WTC11 (cell line): ENCODE measurements around the gene XAB2. TPM values are rescaled to one million over a fixed set of nuclear protein-coding genes. Genes with fewer than 3 reads are reported as not detected.

Experiments used
- ATAC-seq: fragments of 200-7000 bp; cut with Tn5 transposase; 2 replicates; pipeline ENCODE4 v1.10.0; 2021; ENCODE audit warnings: mild to moderate bottlenecking, moderate library complexity
- CTCF ChIA-PET: fragments of 300-600 bp; sonication (Branson Sonifier 250); formaldehyde crosslinking; loops from one replicate; lab custom pipeline; 2021; ENCODE audit warnings: antibody characterized with exemption; lab: Charles Lee
- POLR2A ChIA-PET: fragments of 350-600 bp; sonication (Branson Sonifier 250); formaldehyde crosslinking; loops from one replicate; lab custom pipeline; 2021; ENCODE audit warnings: antibody characterized with exemption; lab: Charles Lee
- DNase-seq: peaks from one replicate; pipeline ENCODE4 v3.0.0; 2021; ENCODE audit warnings: low spot score
- H3K27ac Mint-ChIP-seq: 2 replicates; pipeline ENCODE4 v1.8.0; 2021; ENCODE audit warnings: mixed read lengths
- H3K27me3 Mint-ChIP-seq: 2 replicates; pipeline ENCODE4 v1.8.0; 2021; ENCODE audit warnings: low read depth, mild to moderate bottlenecking, moderate library complexity, mixed read lengths
- H3K36me3 Mint-ChIP-seq: 2 replicates; pipeline ENCODE4 v1.8.0; 2021; ENCODE audit warnings: mixed read lengths
- H3K4me1 Mint-ChIP-seq: 2 replicates; pipeline ENCODE4 v1.8.0; 2022; ENCODE audit warnings: mixed read lengths
- H3K4me3 Mint-ChIP-seq: 2 replicates; pipeline ENCODE4 v1.8.0; 2021; ENCODE audit warnings: mild to moderate bottlenecking, moderate library complexity, mixed read lengths
- H3K9me3 Mint-ChIP-seq: 2 replicates; pipeline ENCODE4 v1.8.0; 2021; ENCODE audit warnings: mixed read lengths
- E2F1 ChIP-seq: sonication (generic); formaldehyde crosslinking; IDR thresholded peaks from 2 replicates; pipeline ENCODE4 v1.8.0; 2022; ENCODE audit warnings: mild to moderate bottlenecking, missing genetic modification reagents
- E2F5 ChIP-seq: sonication (generic); formaldehyde crosslinking; IDR thresholded peaks from 2 replicates; pipeline ENCODE4 v1.8.1; 2022; ENCODE audit warnings: mild to moderate bottlenecking, moderate library complexity, missing genetic modification reagents
- HMGA2 ChIP-seq: fragments of 250-450 bp; sonication (Bioruptor Pico); IDR thresholded peaks from 2 replicates; pipeline ENCODE4 v1.4.0; 2021; ENCODE audit warnings: mild to moderate bottlenecking, moderate library complexity
- NFATC4 ChIP-seq: fragments of 250-450 bp; sonication (Bioruptor Pico); IDR thresholded peaks from 2 replicates; pipeline ENCODE4 v1.9.0; 2021; ENCODE audit warnings: mild to moderate bottlenecking
- PRDM15 ChIP-seq: sonication (generic); formaldehyde crosslinking; IDR thresholded peaks from 2 replicates; pipeline ENCODE4 v1.8.0; 2022; ENCODE audit warnings: missing genetic modification reagents
- RORB ChIP-seq: fragments of 250-450 bp; sonication (Bioruptor Pico); IDR thresholded peaks from 2 replicates; pipeline ENCODE4 v1.9.0; 2021; ENCODE audit warnings: mild to moderate bottlenecking
- SMAD3 ChIP-seq: sonication (generic); formaldehyde crosslinking; IDR thresholded peaks from 2 replicates; pipeline ENCODE4 v1.8.0; 2022; ENCODE audit warnings: missing genetic modification reagents, mild to moderate bottlenecking, borderline replicate concordance
- SMAD4 ChIP-seq: sonication (generic); formaldehyde crosslinking; IDR thresholded peaks from 2 replicates; pipeline ENCODE4 v1.8.0; 2022; ENCODE audit warnings: mild to moderate bottlenecking, missing genetic modification reagents
- SOX15 ChIP-seq: fragments of 250-450 bp; sonication (Bioruptor Pico); IDR thresholded peaks from 2 replicates; pipeline ENCODE4 v1.9.0; 2021; ENCODE audit warnings: mild to moderate bottlenecking
- SP1 ChIP-seq: sonication (generic); formaldehyde crosslinking; conservative IDR thresholded peaks from 2 replicates; pipeline ENCODE4 v1.8.1; 2022; ENCODE audit warnings: missing genetic modification reagents
- USF1 ChIP-seq: sonication (generic); formaldehyde crosslinking; IDR thresholded peaks from 2 replicates; pipeline ENCODE4 v1.8.0; 2022; ENCODE audit warnings: mild to moderate bottlenecking, missing genetic modification reagents
- ZNF121 ChIP-seq: sonication (generic); formaldehyde crosslinking; IDR thresholded peaks from 2 replicates; pipeline ENCODE4 v1.8.0; 2023; ENCODE audit warnings: missing genetic modification reagents
- ZNF512 ChIP-seq: sonication (generic); formaldehyde crosslinking; IDR thresholded peaks from 2 replicates; pipeline ENCODE4 v1.8.1; 2022; ENCODE audit warnings: missing genetic modification reagents, borderline replicate concordance
- total RNA-seq: library from RNA; stranded (reverse); gene quantifications from 3 replicates; pipeline ENCODE4 v1.2.3, GENCODE V29; 2021
- TF ChIP-seq, protein P1 (sequence below): fragments of 250-450 bp; sonication (Bioruptor Pico); IDR thresholded peaks from 2 replicates; pipeline ENCODE4 v1.8.0; 2021; ENCODE audit warnings: mild to moderate bottlenecking
- TF ChIP-seq, protein P2 (sequence below): sonication (generic); formaldehyde crosslinking; conservative IDR thresholded peaks from 2 replicates; pipeline ENCODE4 v1.8.1; 2022; ENCODE audit warnings: mild to moderate bottlenecking, missing genetic modification reagents

XAB2 gene
- total RNA-seq, 1 experiment from 2014 or later, result 65.7 TPM

DNA sequence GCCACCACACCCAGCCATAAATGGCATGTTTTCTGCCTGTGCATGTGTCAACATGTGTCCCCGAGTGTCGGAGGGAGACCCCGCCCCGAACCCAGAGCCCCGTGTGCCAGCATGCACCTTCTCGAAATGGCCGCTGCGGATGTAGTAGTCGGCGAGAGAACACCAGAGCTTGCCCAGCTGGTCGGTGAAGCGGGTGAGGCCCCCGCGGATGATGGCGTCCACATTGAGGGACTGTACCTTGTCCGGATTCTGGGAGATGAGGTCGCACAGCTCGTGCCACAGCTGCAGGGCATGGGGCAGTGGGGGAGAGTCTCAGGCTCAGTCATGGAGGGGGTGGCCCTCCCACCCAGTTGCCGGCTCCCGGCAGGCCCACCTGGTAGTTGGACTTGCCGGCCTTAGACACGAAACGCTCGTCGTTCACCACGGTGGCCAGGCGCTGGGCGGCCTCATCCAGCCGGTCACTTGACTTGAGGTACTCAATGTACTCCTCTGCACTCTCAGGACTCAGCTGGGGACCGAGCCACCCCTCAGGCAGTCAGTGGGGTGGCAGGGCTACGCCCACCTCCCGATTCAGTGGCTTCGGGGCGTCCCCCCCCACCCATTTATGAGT lies 3.5 kb downstream of the XAB2 start (continued):
- no peak for TF ChIP-seq ZNF512 (CRISPR knock-in tag)
- no peak for TF ChIP-seq HMGA2 (CRISPR knock-in tag)

DNA sequence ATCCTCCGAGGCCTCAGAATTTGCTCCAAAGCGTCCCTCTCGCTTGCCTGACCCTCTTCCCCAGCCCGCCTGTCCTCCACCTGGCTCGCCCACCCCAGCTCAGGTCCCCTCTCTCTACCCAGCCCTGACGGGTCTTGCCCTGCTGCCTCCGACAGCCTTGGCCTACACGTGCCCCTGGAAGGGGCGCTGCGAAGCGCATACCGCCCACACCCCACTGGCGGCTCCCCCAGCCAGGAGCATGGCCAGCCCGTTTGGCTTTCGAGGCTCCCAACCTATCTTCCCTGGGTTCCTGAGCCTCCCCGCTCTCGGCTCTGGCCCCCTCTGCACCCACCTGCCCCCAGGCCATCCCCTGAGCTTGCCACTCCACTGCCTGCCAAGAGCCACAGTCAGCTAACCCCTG lies 4.5 kb downstream of the XAB2 start:
- Mint-ChIP-seq H3K36me3 (peaks cover 27% of the 10 kb centered on the region), H3K27ac (no peak overlapping the region), H3K27me3 (no peaks in the 10 kb centered on the region), H3K4me1 (peaks cover 14% of the 10 kb centered on the region), H3K9me3 (no peaks in the 10 kb centered on the region), H3K4me3 (no peak overlapping the region)
- DNase-seq, result no peak
- ChIA-PET POLR2A (no interaction called here), CTCF (interaction anchor here (1.9 kb wide), 1 partner anchor 56 kb away, joined by 16 read pairs; no protein-coding TSS in a partner anchor)
- TF ChIP-seq SOX15 (CRISPR knock-in tag) (no peak), USF1 (CRISPR knock-in tag) (no peak)
- TF ChIP-seq, protein P1, sequence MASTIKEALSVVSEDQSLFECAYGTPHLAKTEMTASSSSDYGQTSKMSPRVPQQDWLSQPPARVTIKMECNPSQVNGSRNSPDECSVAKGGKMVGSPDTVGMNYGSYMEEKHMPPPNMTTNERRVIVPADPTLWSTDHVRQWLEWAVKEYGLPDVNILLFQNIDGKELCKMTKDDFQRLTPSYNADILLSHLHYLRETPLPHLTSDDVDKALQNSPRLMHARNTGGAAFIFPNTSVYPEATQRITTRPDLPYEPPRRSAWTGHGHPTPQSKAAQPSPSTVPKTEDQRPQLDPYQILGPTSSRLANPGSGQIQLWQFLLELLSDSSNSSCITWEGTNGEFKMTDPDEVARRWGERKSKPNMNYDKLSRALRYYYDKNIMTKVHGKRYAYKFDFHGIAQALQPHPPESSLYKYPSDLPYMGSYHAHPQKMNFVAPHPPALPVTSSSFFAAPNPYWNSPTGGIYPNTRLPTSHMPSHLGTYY (CRISPR knock-in tag), result no peak
- ATAC-seq, result no peak

- DNase-seq (no peak), ATAC-seq (no peak)
- Mint-ChIP-seq H3K4me1 (peaks cover 8% of the 10 kb centered on the region), H3K36me3 (peaks cover 22% of the 10 kb centered on the region), H3K27me3 (no peaks in the 10 kb centered on the region), H3K9me3 (no peaks in the 10 kb centered on the region), H3K4me3 (no peak overlapping the region), H3K27ac (no peak overlapping the region; the same call in 1 of the 2 replicates)
- TF ChIP-seq PRDM15 (CRISPR knock-in tag) (0 out of 2 replicates have a peak, but pooled peaks have one; percentile 21), NFATC4 (CRISPR knock-in tag) (no peak)
- ChIA-PET CTCF (interaction anchor here (0.5 to 1.9 kb wide), 5 partner anchors 28 to 244 kb away, joined by 3 to 16 read pairs (median 6); partner anchors contain the start of genes CAMSAP3 and TRAPPC5), POLR2A (no interaction called here)
Observed at GRCh38 chr19:7623725-7624603, 5.4 kb downstream of the XAB2 start.

DNA sequence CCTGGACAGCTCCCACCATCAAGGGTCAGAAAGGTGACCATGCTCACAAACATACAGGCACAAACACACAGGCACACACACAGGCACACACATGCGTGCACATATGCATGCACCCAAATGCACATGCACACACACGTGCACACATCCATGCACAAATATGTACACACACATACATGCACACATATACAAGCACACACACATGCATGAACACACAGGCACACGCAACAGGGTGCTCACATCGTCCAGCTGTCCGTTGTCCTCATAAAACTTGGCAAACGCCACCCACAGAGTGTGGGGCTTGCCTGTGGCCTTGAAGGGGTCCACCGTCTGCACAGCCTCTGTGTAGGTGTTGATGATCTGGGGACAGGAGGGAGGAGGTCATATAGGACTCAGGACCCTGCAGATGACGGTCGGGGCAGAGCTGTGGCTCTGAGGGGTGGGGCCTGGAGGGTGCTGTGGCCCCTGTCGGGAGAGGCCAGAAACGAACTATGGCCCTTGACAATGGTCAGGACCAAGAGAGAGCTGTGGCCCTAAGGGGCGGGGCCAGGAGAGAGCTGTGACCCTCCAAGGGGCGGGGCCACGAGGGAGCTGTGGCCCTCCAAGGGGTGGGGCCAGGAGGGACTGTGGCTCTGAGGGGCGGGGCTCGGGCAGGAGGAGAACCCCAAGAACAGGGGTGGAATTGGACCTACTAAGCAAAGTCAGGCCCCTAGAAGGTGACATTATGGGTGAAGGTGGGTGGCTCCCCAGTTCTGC lies 6.2 kb downstream of the XAB2 start:
- ATAC-seq (peak; percentile 89), DNase-seq (peak; percentile 72)
- no peak overlapping the region for H3K4me3 Mint-ChIP-seq
- no peaks in the 10 kb centered on the region; the same call in 1 of the 2 replicates for H3K4me1 Mint-ChIP-seq
- no peak overlapping the region for H3K27ac Mint-ChIP-seq
- H3K36me3 Mint-ChIP-seq, result peaks cover 30% of the 10 kb centered on the region
- TF ChIP-seq ZNF121 (CRISPR knock-in tag) (no peak), SMAD4 (no peak), E2F5 (CRISPR knock-in tag) (no peak), SP1 (CRISPR knock-in tag) (no peak), HMGA2 (CRISPR knock-in tag) (no peak), E2F1 (CRISPR knock-in tag) (no peak), RORB (CRISPR knock-in tag) (no peak), SMAD3 (CRISPR knock-in tag) (no peak)
- TF ChIP-seq, protein P2, sequence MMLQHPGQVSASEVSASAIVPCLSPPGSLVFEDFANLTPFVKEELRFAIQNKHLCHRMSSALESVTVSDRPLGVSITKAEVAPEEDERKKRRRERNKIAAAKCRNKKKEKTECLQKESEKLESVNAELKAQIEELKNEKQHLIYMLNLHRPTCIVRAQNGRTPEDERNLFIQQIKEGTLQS (CRISPR knock-in tag), result no peak
- H3K27me3 Mint-ChIP-seq, result no peaks in the 10 kb centered on the region
- CTCF ChIA-PET, result interaction anchor here (0.6 to 1.9 kb wide), 4 partner anchors 27 to 208 kb away, joined by 3 to 16 read pairs (median 8); partner anchors contain the start of genes CAMSAP3 and TRAPPC5
- H3K9me3 Mint-ChIP-seq, result no peaks in the 10 kb centered on the region
- POLR2A ChIA-PET, result no interaction called here
